Measurements from ENCODE around the gene NFX1.

- TF ChIP-seq EZH2 (IDR thresholded peaks at IDR 0.05) (no peak), POLR2AphosphoS5 (IDR thresholded peaks at IDR 0.05; ENCODE audit: borderline replicate concordance, low read depth, low read length) (no peak)
Measured at GRCh38 chr9:33309903-33310302, 19.6 kb downstream of the NFX1 start.
